Measurements from ENCODE around the gene CFAP46.

CFAP46 gene

GRCh38 chr10:132811891-132812481, 130.4 kb downstream of the CFAP46 start:
- WGBS, 2 experiments (ENCODE audit: insufficient coverage in 2 of 2) = 91 to 96% methylated on average over 25 to 26 of the region's 26 CpGs
- H3K4me1 ChIP-seq (ENCODE audit: control insufficient read depth, insufficient read depth, low read length, poor library complexity, severe bottlenecking) = no peaks in the 10 kb centered on the region
- no peaks in the 10 kb centered on the region for H3K36me3 ChIP-seq (ENCODE audit: control insufficient read depth, insufficient read depth, low read length)
- H3K4me3 ChIP-seq (ENCODE audit: extremely low read depth, insufficient read depth, low read length, poor library complexity, severe bottlenecking) = no peak overlapping the region
- H3K27ac ChIP-seq (ENCODE audit: low read depth, low read length, severe bottlenecking) = no peak overlapping the region
- no peaks in the 10 kb centered on the region for H3K9me3 ChIP-seq (ENCODE audit: control insufficient read depth, low read length)

- no peaks in the 10 kb centered on the region for H3K4me1 ChIP-seq (ENCODE audit: control insufficient read depth, insufficient read depth, low read length, poor library complexity, severe bottlenecking)
- H3K27ac ChIP-seq (ENCODE audit: low read depth, low read length, severe bottlenecking) = no peak overlapping the region
- H3K9me3 ChIP-seq (ENCODE audit: control insufficient read depth, low read length) = no peaks in the 10 kb centered on the region
- 91 to 94% methylated on average over 26 to 31 of the region's 33 CpGs for WGBS, 2 experiments (ENCODE audit: insufficient coverage in 2 of 2)
- no peak overlapping the region for H3K4me3 ChIP-seq (ENCODE audit: extremely low read depth, insufficient read depth, low read length, poor library complexity, severe bottlenecking)
- no peaks in the 10 kb centered on the region for H3K36me3 ChIP-seq (ENCODE audit: control insufficient read depth, insufficient read depth, low read length)
These were observed 131.3 kb downstream of the CFAP46 start for GRCh38 chr10:132810807-132811700.

- Histone ChIP-seq H3K4me1 (ENCODE audit: control insufficient read depth, insufficient read depth, low read length, poor library complexity, severe bottlenecking) (no peaks in the 10 kb centered on the region), H3K36me3 (ENCODE audit: control insufficient read depth, insufficient read depth, low read length) (no peaks in the 10 kb centered on the region), H3K9me3 (ENCODE audit: control insufficient read depth, low read length) (no peaks in the 10 kb centered on the region), H3K4me3 (ENCODE audit: extremely low read depth, insufficient read depth, low read length, poor library complexity, severe bottlenecking) (no peak overlapping the region), H3K27ac (ENCODE audit: low read depth, low read length, severe bottlenecking) (no peak overlapping the region)
- WGBS, 2 experiments (ENCODE audit: insufficient coverage in 2 of 2) = 90 to 92% methylated on average over 36 to 39 of the region's 39 CpGs
These were observed 132.1 kb downstream of the CFAP46 start for GRCh38 chr10:132810141-132810806.

GRCh38 chr10:132809232-132810140, 132.9 kb downstream of the CFAP46 start:
- Histone ChIP-seq H3K36me3 (ENCODE audit: control insufficient read depth, insufficient read depth, low read length) (no peaks in the 10 kb centered on the region), H3K4me3 (ENCODE audit: extremely low read depth, insufficient read depth, low read length, poor library complexity, severe bottlenecking) (no peak overlapping the region), H3K27ac (ENCODE audit: low read depth, low read length, severe bottlenecking) (no peak overlapping the region), H3K4me1 (ENCODE audit: control insufficient read depth, insufficient read depth, low read length, poor library complexity, severe bottlenecking) (no peaks in the 10 kb centered on the region), H3K9me3 (ENCODE audit: control insufficient read depth, low read length) (no peaks in the 10 kb centered on the region)
- WGBS, 2 experiments (ENCODE audit: insufficient coverage in 2 of 2) = 89 to 91% methylated on average over 33 to 35 of the region's 38 CpGs

GRCh38 chr10:132808383-132809231, 133.8 kb downstream of the CFAP46 start:
- no peak overlapping the region for H3K27ac ChIP-seq (ENCODE audit: low read depth, low read length, severe bottlenecking)
- WGBS, 2 experiments (ENCODE audit: insufficient coverage in 2 of 2) = 83 to 89% methylated on average over 27 to 35 of the region's 42 CpGs
- H3K36me3 ChIP-seq (ENCODE audit: control insufficient read depth, insufficient read depth, low read length) = no peaks in the 10 kb centered on the region
- no peaks in the 10 kb centered on the region for H3K9me3 ChIP-seq (ENCODE audit: control insufficient read depth, low read length)
- no peak overlapping the region for H3K4me3 ChIP-seq (ENCODE audit: extremely low read depth, insufficient read depth, low read length, poor library complexity, severe bottlenecking)
- H3K4me1 ChIP-seq (ENCODE audit: control insufficient read depth, insufficient read depth, low read length, poor library complexity, severe bottlenecking) = no peaks in the 10 kb centered on the region

GRCh38 chr10:132807621-132808049, 134.7 kb downstream of the CFAP46 start:
- 92 to 97% methylated on average over 20 to 23 of the region's 27 CpGs for WGBS, 2 experiments (ENCODE audit: insufficient coverage in 2 of 2)
- Histone ChIP-seq H3K27ac (ENCODE audit: low read depth, low read length, severe bottlenecking) (no peak overlapping the region), H3K4me3 (ENCODE audit: extremely low read depth, insufficient read depth, low read length, poor library complexity, severe bottlenecking) (no peak overlapping the region), H3K36me3 (ENCODE audit: control insufficient read depth, insufficient read depth, low read length) (no peaks in the 10 kb centered on the region), H3K4me1 (ENCODE audit: control insufficient read depth, insufficient read depth, low read length, poor library complexity, severe bottlenecking) (no peaks in the 10 kb centered on the region), H3K9me3 (ENCODE audit: control insufficient read depth, low read length) (no peaks in the 10 kb centered on the region)

GRCh38 chr10:132806561-132807003, 135.8 kb downstream of the CFAP46 start:
- Histone ChIP-seq H3K4me3 (ENCODE audit: extremely low read depth, insufficient read depth, low read length, poor library complexity, severe bottlenecking) (no peak overlapping the region), H3K27ac (ENCODE audit: low read depth, low read length, severe bottlenecking) (no peak overlapping the region), H3K9me3 (ENCODE audit: control insufficient read depth, low read length) (peaks cover 2% of the 10 kb centered on the region), H3K4me1 (ENCODE audit: control insufficient read depth, insufficient read depth, low read length, poor library complexity, severe bottlenecking) (no peaks in the 10 kb centered on the region), H3K36me3 (ENCODE audit: control insufficient read depth, insufficient read depth, low read length) (no peaks in the 10 kb centered on the region)
- WGBS, 2 experiments (ENCODE audit: insufficient coverage in 2 of 2) = 89% methylated on average over 25 of the region's 25 CpGs

- no peaks in the 10 kb centered on the region for H3K4me1 ChIP-seq (ENCODE audit: control insufficient read depth, insufficient read depth, low read length, poor library complexity, severe bottlenecking)
- H3K27ac ChIP-seq (ENCODE audit: low read depth, low read length, severe bottlenecking) = no peak overlapping the region
- peaks cover 2% of the 10 kb centered on the region for H3K9me3 ChIP-seq (ENCODE audit: control insufficient read depth, low read length)
- H3K36me3 ChIP-seq (ENCODE audit: control insufficient read depth, insufficient read depth, low read length) = no peaks in the 10 kb centered on the region
- 94 to 95% methylated on average over 3 to 4 of the region's 7 CpGs for WGBS, 2 experiments (ENCODE audit: insufficient coverage in 2 of 2)
- H3K4me3 ChIP-seq (ENCODE audit: extremely low read depth, insufficient read depth, low read length, poor library complexity, severe bottlenecking) = no peak overlapping the region
These were observed 136.3 kb downstream of the CFAP46 start for GRCh38 chr10:132806110-132806509.

- Histone ChIP-seq H3K27ac (ENCODE audit: low read depth, low read length, severe bottlenecking) (no peak overlapping the region), H3K9me3 (ENCODE audit: control insufficient read depth, low read length) (peaks cover 2% of the 10 kb centered on the region), H3K36me3 (ENCODE audit: control insufficient read depth, insufficient read depth, low read length) (no peaks in the 10 kb centered on the region), H3K4me1 (ENCODE audit: control insufficient read depth, insufficient read depth, low read length, poor library complexity, severe bottlenecking) (no peaks in the 10 kb centered on the region), H3K4me3 (ENCODE audit: extremely low read depth, insufficient read depth, low read length, poor library complexity, severe bottlenecking) (no peak overlapping the region)
- WGBS, 2 experiments (ENCODE audit: insufficient coverage in 2 of 2) = 87 to 90% methylated on average over 17 of the region's 21 CpGs
These were observed 136.8 kb downstream of the CFAP46 start for GRCh38 chr10:132805599-132805998.

Data from mesodermal cell (in vitro differentiated cells).